Psoas muscle (tissue), 8 donors: ENCODE results near the gene PRKRIP1. TPM values are rescaled to one million over a fixed set of nuclear protein-coding genes. Genes with fewer than 3 reads are reported as not detected.

ENCODE experiments used
- ATAC-seq, 4 donors: fragments of 200-7000 bp; cut with Tn5 transposase; one replicate each; pipeline ENCODE4 v1.9.1; 2020; ENCODE audit warnings: moderate library complexity in 3 of 4, mild to moderate bottlenecking in 2 of 4
- DNase-seq, 2 donors: peaks; one replicate each; pipeline ENCODE4 v3.0.0-alpha.2; 2020
- H3K27ac ChIP-seq: fragments of 200-600 bp; one replicate; pipeline ENCODE4 v1.8.0; 2022
- H3K27me3 ChIP-seq, 3 donors: fragments of 200-600 bp in 1 of 3; one replicate each; pipeline versions ENCODE4 v1.6.1 to v1.8.0; 2013 to 2022; ENCODE audit warnings: low read length in 2 of 3, mild to moderate bottlenecking in 2 of 3, moderate library complexity in 1 of 3; ENCODE audit not compliant: insufficient read depth in 3 of 3
- H3K36me3 ChIP-seq, 2 donors: fragments of 200-600 bp in 1 of 2; one replicate each; pipeline versions ENCODE4 v1.6.1 to v1.8.0; 2013 to 2022; ENCODE audit warnings: low read depth in 1 of 2, mild to moderate bottlenecking in 1 of 2, moderate library complexity in 1 of 2; ENCODE audit not compliant: insufficient read depth in 1 of 2
- H3K4me1 ChIP-seq: fragments of 200-600 bp; one replicate; pipeline ENCODE4 v1.8.0; 2022
- H3K4me3 ChIP-seq: fragments of 200-600 bp; one replicate; pipeline ENCODE4 v1.8.0; 2022; ENCODE audit warnings: mild to moderate bottlenecking
- H3K9me3 ChIP-seq: fragments of 200-600 bp; one replicate; pipeline ENCODE4 v1.8.0; 2022
- WGBS, 3 donors: extraction: QIAGEN DNeasy Blood & Tissue Kit; methylation state at CpG; one replicate each; pipeline versions ENCODE4 v1.1.6 to v1.1.7; 2013; 5-methylcytosine and 5-hydroxymethylcytosine counted together
- intact Hi-C, 2 donors: fragments of 100-400 bp; cut with DNase I; formaldehyde crosslinking; loops; one replicate each; pipeline versions ENCODE4 v1.11.0 to v1.14.2; 2022
- polyA plus RNA-seq, 3 donors: library from polyadenylated mRNA; stranded (reverse); fragments of 200-250 nt; gene quantifications; one replicate each; pipeline ENCODE4 v1.2.3, GENCODE V29; 2013
- total RNA-seq, 4 donors: library from RNA; stranded (reverse); fragmentation: NEBNext Ultra II Directional in 2 of 4; extraction: Animal tissue kit (Norgen Biotek cat#: 25700) in 2 of 4; gene quantifications; one replicate each; pipeline versions ENCODE4 v1.2.1 to v1.2.4, GENCODE V29; 2021 to 2023
- TF ChIP-seq, protein P1 (sequence below): fragments of 200-600 bp; IDR thresholded peaks from one replicate; pipeline ENCODE4 v1.8.0; 2022; ENCODE audit warnings: antibody characterized with exemption
- donor health status: healthy with polysubstance abuse.
- donor health status: DM: no; HTN: no; CAD: no; lungs with moderate emphysema.
- donor health status: Bipolar disorder and iron deficiency.
- donor health status: healthy.
- donor health status: DM: yes; HTN: yes; CAD: no.
- donor health status: DM: no; HTN: no; CAD: no.
- donor health status: DM: no; HTN: no; CAD: no.
- donor health status: DM: yes; HTN: yes; CAD: no.

PRKRIP1 gene
- total and polyA plus RNA-seq, 7 donors = 9.7 to 20.4 (median 15.8) TPM

GRCh38 chr7:102466097-102466496 lies 69.9 kb downstream of the PRKRIP1 start:
- ATAC-seq (no peak), DNase-seq (no peak)
- WGBS, 3 donors = 94 to 96% (median 95%) methylated on average over 7 of the region's 7 CpGs
- Histone ChIP-seq H3K9me3 (no peaks in the 10 kb centered on the region), H3K4me3 (peak overlapping the region; percentile 78), H3K27ac (no peak overlapping the region), H3K4me1 (peaks cover 15% of the 10 kb centered on the region), H3K27me3 (no peaks in the 10 kb centered on the region), H3K36me3 (peaks cover 0 to 9% of the 10 kb centered on the region in 2 donors)
- TF ChIP-seq, protein P1, sequence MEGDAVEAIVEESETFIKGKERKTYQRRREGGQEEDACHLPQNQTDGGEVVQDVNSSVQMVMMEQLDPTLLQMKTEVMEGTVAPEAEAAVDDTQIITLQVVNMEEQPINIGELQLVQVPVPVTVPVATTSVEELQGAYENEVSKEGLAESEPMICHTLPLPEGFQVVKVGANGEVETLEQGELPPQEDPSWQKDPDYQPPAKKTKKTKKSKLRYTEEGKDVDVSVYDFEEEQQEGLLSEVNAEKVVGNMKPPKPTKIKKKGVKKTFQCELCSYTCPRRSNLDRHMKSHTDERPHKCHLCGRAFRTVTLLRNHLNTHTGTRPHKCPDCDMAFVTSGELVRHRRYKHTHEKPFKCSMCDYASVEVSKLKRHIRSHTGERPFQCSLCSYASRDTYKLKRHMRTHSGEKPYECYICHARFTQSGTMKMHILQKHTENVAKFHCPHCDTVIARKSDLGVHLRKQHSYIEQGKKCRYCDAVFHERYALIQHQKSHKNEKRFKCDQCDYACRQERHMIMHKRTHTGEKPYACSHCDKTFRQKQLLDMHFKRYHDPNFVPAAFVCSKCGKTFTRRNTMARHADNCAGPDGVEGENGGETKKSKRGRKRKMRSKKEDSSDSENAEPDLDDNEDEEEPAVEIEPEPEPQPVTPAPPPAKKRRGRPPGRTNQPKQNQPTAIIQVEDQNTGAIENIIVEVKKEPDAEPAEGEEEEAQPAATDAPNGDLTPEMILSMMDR = no peak
- intact Hi-C loops = no loop called here

GRCh38 chr7:102467581-102468477 lies 71.7 kb downstream of the PRKRIP1 start:
- intact Hi-C loops = no loop called here
- WGBS, 3 donors = 90 to 95% (median 91%) methylated on average over 24 of the region's 24 CpGs
- Histone ChIP-seq H3K9me3 (no peaks in the 10 kb centered on the region), H3K4me1 (peaks cover 15% of the 10 kb centered on the region), H3K36me3 (peaks cover 0 to 20% of the 10 kb centered on the region in 2 donors), H3K4me3 (no peak overlapping the region), H3K27me3 (no peaks in the 10 kb centered on the region), H3K27ac (no peak overlapping the region)
- ATAC-seq = no peak
- TF ChIP-seq, protein P1 = no peak
- peak; percentile 13 to 51 for DNase-seq

- TF ChIP-seq, protein P1 = no peak
These were observed 72.6 kb downstream of the PRKRIP1 start for GRCh38 chr7:102468478-102469350.

DNA sequence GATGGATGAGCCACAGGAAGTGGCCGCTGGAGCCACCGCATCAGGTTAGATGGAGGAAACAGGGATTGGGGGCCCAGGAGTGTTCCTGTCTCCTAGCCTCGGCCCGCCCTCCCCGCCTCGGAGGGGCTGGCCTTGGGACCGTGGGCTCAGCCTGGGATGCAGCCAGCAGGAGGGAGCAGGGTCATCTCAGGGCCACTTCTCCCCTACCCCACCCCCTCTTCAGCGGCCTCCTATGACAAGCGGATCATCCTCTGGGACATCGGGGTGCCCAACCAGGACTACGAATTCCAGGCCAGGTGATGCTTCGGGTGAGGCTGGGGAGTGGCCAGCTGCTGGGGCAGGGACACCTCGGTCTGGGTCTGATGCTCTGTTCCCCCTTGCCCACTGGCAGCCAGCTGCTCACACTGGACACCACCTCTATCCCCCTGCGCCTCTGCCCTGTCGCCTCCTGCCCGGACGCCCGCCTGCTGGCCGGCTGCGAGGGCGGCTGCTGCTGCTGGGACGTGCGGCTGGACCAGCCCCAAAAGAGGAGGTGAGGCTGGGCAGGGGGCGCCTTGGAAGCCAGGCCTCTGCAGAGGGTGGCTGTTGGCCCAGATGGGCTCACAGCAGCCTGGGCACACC lies 73.3 kb downstream of the PRKRIP1 start:
- WGBS, 3 donors = 83 to 95% (median 83%) methylated on average over 19 to 24 of the region's 24 CpGs
- no peak overlapping the region for H3K27ac ChIP-seq

More at GRCh38 chr7:102468478-102469350, 72.6 kb downstream of the PRKRIP1 start:
- 85 to 89% (median 87%) methylated on average over 40 of the region's 40 CpGs for WGBS, 3 donors
- no peaks in the 10 kb centered on the region for H3K27me3 ChIP-seq
- intact Hi-C loops = no loop called here
- peaks cover 13% of the 10 kb centered on the region for H3K4me1 ChIP-seq
- DNase-seq (peak; percentile 25 to 60), ATAC-seq (no peak)
- no peak overlapping the region for H3K27ac ChIP-seq
- H3K9me3 ChIP-seq = no peaks in the 10 kb centered on the region
- H3K4me3 ChIP-seq = no peak overlapping the region
- H3K36me3 ChIP-seq = peaks cover 5 to 29% of the 10 kb centered on the region in 2 donors

More for the DNA sequence above, 73.3 kb downstream of the PRKRIP1 start:
- no peak for ATAC-seq
- Histone ChIP-seq H3K4me1 (peaks cover 9% of the 10 kb centered on the region), H3K9me3 (no peaks in the 10 kb centered on the region), H3K27me3 (no peaks in the 10 kb centered on the region), H3K36me3 (peaks cover 6 to 30% of the 10 kb centered on the region in 2 donors), H3K4me3 (no peak overlapping the region)
- DNase-seq = peak in 1 of 2 donors; percentile 48
- intact Hi-C loops = no loop called here
- TF ChIP-seq, protein P1 = no peak
